Stomach (tissue), 4 donors: Measurements from ENCODE around the gene CYB561.

ENCODE experiments used
- CTCF ChIP-seq, 7 experiments: fragments of 450-650 bp in 4 of 7; fragments of 200-600 bp in 3 of 7; sonication (generic) in 3 of 7; IDR thresholded peaks; one replicate each; pipeline ENCODE4 v1.5.1; 2016 to 2019; ENCODE audit warnings: antibody characterized with exemption in 7 of 7, control low read depth in 2 of 7, mild to moderate bottlenecking in 1 of 7
- POLR2A ChIP-seq, 4 donors: fragments of 450-650 bp; IDR thresholded peaks; one replicate each; pipeline ENCODE4 v1.6.1; 2016; ENCODE audit warnings: antibody characterized with exemption in 4 of 4, control low read depth in 2 of 4, mild to moderate bottlenecking in 1 of 4, moderate library complexity in 1 of 4

DNA sequence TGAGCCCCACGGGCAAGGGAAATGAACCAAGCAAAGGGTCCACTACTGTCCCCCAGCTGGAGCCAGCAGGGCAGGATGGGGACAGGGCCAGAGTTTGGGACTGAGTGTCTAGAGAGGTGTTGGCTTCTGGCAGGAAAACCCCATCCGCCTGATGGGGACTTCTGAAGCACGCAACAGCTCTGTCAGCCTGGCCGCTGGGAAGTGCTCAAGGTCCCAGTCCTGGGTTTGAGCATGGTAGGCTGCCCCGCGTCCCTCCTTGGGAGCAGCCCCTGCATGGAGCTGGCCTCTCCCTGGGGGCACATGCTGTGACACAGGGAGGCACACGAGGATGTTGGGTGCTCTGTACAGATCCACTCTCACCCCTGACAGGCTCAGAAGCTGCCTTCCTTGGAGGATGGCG, 45.3 kb upstream of the CYB561 start:
- no peak for TF ChIP-seq CTCF (IDR thresholded peaks at IDR 0.05)
- no peak for TF ChIP-seq POLR2A (IDR thresholded peaks at IDR 0.05)
